SK-N-SH treated with all-trans-retinoic acid at 6 μM for 48 hours (cell line): ENCODE data around the gene FTO.

Experiments
- TOX ChIP-seq: fragments of 250-450 bp; sonication (Bioruptor Pico); IDR thresholded peaks from 2 replicates; pipeline ENCODE4 v1.8.0; 2021; ENCODE audit warnings: mild to moderate bottlenecking, moderate library complexity, borderline replicate concordance
- ZFP3 ChIP-seq: fragments of 250-450 bp; sonication (Bioruptor Pico); IDR thresholded peaks from 2 replicates; pipeline ENCODE4 v1.5.0; 2020; ENCODE audit warnings: mild to moderate bottlenecking, moderate library complexity

DNA sequence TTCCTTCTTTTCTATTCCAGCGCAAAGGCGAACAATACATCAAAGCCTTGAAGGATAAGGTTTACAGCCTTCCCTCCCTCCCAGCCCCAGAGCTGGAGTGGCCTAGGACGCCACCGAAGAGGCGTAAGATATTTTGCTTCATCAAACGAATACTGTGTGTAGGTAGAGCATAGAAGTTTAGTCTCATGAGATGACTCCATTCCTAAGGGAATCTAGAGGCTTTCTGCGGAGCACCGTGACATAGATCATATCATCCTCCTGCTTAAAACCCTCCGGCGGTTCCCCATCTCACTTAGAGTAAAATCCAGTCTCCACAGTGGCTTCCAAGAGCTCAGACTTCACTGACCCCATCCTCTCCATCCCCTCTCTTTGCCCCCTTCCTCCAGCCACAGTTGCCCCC lies 390.7 kb downstream of the FTO start:
- TF ChIP-seq TOX (CRISPR knock-in tag), result no peak
- TF ChIP-seq ZFP3, result no peak
